K562 (cell line): Measurements from ENCODE around the gene MFN1. TPM values are rescaled to one million over a fixed set of nuclear protein-coding genes. Genes with fewer than 3 reads are reported as not detected.
A peak's percentile ranks its signal among the peaks of the same experiment; 100 is the strongest.

Experiments
- ATF7 ChIP-seq: fragments of 450-650 bp; IDR thresholded peaks from 2 replicates; pipeline ENCODE4 v1.7.1; 2014; ENCODE audit warnings: mild to moderate bottlenecking, moderate library complexity
- CXXC5 ChIP-seq: fragments of 250-450 bp; sonication (Bioruptor Pico); IDR thresholded peaks from 2 replicates; pipeline ENCODE4 v1.8.0; 2022; ENCODE audit warnings: inconsistent platforms, mild to moderate bottlenecking, moderate library complexity
- EGR1 ChIP-seq: fragments of 450-650 bp; conservative IDR thresholded peaks from 2 replicates; pipeline ENCODE4 v1.6.1; 2017; ENCODE audit warnings: mild to moderate bottlenecking
- HMGN3 ChIP-seq: IDR thresholded peaks from 2 replicates; pipeline ENCODE4 v1.6.1; 2011; ENCODE audit warnings: borderline replicate concordance, low read depth, mild to moderate bottlenecking, mixed read lengths, low read length; ENCODE audit not compliant: insufficient read length; ENCODE audit errors: extremely low read depth
- MYNN ChIP-seq, 2 experiments: sonication (generic); formaldehyde crosslinking in 1 of 2; IDR thresholded peaks; 2 replicates each; pipeline versions ENCODE4 v1.5.0 to v1.6.1; 2016 to 2020; ENCODE audit warnings: antibody characterized with exemption in 1 of 2, missing genetic modification reagents in 1 of 2
- RBM25 ChIP-seq: fragments of 200-400 bp; formaldehyde crosslinking; IDR thresholded peaks from 2 replicates; pipeline ENCODE4 v1.6.1; 2018; ENCODE audit warnings: low read length, low read depth, moderate library complexity; ENCODE audit not compliant: severe bottlenecking
- SIX5 ChIP-seq, 2 experiments: IDR thresholded peaks; 2 replicates each; pipeline ENCODE4 v1.6.1; 2011; ENCODE audit warnings: low read length in 2 of 2, borderline replicate concordance in 1 of 2, low read depth in 1 of 2, mild to moderate bottlenecking in 1 of 2, moderate library complexity in 1 of 2; ENCODE audit not compliant: insufficient read depth in 1 of 2
- SMC3 ChIP-seq: conservative IDR thresholded peaks from 2 replicates; pipeline ENCODE4 v1.6.1; 2011; ENCODE audit warnings: low read depth, low read length, improper control_type of control experiment; ENCODE audit not compliant: insufficient read depth
- YY1 ChIP-seq, 3 experiments: IDR thresholded peaks; 2 replicates each; pipeline ENCODE4 v1.6.1; 2011; ENCODE audit warnings: low read length in 2 of 3, mild to moderate bottlenecking in 2 of 3, moderate library complexity in 2 of 3, borderline replicate concordance in 1 of 3, control low read depth in 1 of 3, low read depth in 1 of 3; ENCODE audit not compliant: insufficient read depth in 3 of 3, insufficient replicate concordance in 2 of 3, control insufficient read depth in 1 of 3, insufficient read length in 1 of 3; ENCODE audit errors: extremely low read depth in 1 of 3
- ZBTB1 ChIP-seq: sonication (generic); formaldehyde crosslinking; IDR thresholded peaks from 2 replicates; pipeline ENCODE4 v1.8.1; 2023; ENCODE audit warnings: missing genetic modification reagents, low read depth, mild to moderate bottlenecking, borderline replicate concordance
- ZNF239 ChIP-seq: fragments of 250-450 bp; sonication (Bioruptor Pico); IDR thresholded peaks from 2 replicates; pipeline ENCODE4 v1.4.0; 2020; ENCODE audit warnings: mild to moderate bottlenecking
- ZNF263 ChIP-seq: sonication (generic); formaldehyde crosslinking; IDR thresholded peaks from 2 replicates; pipeline ENCODE4 v1.8.0; 2022; ENCODE audit warnings: mild to moderate bottlenecking, missing genetic modification reagents, borderline replicate concordance
- ZNF764 ChIP-seq: fragments of 250-450 bp; sonication (Bioruptor Pico); IDR thresholded peaks from 2 replicates; pipeline ENCODE4 v1.4.0; 2020; ENCODE audit warnings: low read depth, mild to moderate bottlenecking, moderate library complexity
- polyA plus RNA-seq, 8 experiments: library from polyadenylated mRNA; depleted of rRNA in 4 of 8; stranded (reverse) in 5 of 8; unstranded in 3 of 8; fragments of >200 nt; fragmentation: Nextera tagmentation in 2 of 8; fragmentation: Illumina TruSeq in 1 of 8; extraction: Ambion mirVana in 2 of 8; extraction: Trizol in 1 of 8; gene quantifications; 2 replicates each; pipeline versions ENCODE4 v1.2.1 to v1.2.3, GENCODE V29; 2011 to 2014; ENCODE audit warnings: inconsistent platforms in 1 of 8, missing spikeins in 1 of 8
- total RNA-seq, 7 experiments: library from RNA; depleted of rRNA in 6 of 7; stranded (reverse); fragments of >200 nt in 6 of 7; fragmentation: Illumina TruSeq in 2 of 7; extraction: Trizol in 2 of 7; gene quantifications; 2 replicates each; pipeline versions ENCODE4 v1.2.1 to v1.2.3, GENCODE V29; 2011 to 2021; ENCODE audit warnings: low replicate concordance in 1 of 7
- TF ChIP-seq, protein P1 (sequence below): fragments of 450-650 bp; IDR thresholded peaks from 2 replicates; pipeline ENCODE4 v1.6.1; 2016; ENCODE audit warnings: antibody characterized with exemption
- TF ChIP-seq, protein P2 (sequence below): sonication (generic); formaldehyde crosslinking; IDR thresholded peaks from 2 replicates; pipeline ENCODE4 v1.8.0; 2023; ENCODE audit warnings: mild to moderate bottlenecking, missing genetic modification reagents
- TF ChIP-seq, protein P3 (sequence below): fragments of 200-800 bp; sonication (Bioruptor generic); IDR thresholded peaks from 2 replicates; pipeline ENCODE4 v1.6.1; 2017; ENCODE audit warnings: missing genetic modification characterization, missing compliant biosample characterization
- TF ChIP-seq, protein P4 (sequence below): fragments of 450-650 bp; IDR thresholded peaks from 2 replicates; pipeline ENCODE4 v1.6.1; 2016; ENCODE audit warnings: borderline replicate concordance

MFN1 gene
- total and polyA plus RNA-seq, 9 of the 15 experiments (the other 6 are each of a cell fraction or from before 2014, with no cell fraction given): 10.5 to 42.7 (median 22.6) TPM

DNA sequence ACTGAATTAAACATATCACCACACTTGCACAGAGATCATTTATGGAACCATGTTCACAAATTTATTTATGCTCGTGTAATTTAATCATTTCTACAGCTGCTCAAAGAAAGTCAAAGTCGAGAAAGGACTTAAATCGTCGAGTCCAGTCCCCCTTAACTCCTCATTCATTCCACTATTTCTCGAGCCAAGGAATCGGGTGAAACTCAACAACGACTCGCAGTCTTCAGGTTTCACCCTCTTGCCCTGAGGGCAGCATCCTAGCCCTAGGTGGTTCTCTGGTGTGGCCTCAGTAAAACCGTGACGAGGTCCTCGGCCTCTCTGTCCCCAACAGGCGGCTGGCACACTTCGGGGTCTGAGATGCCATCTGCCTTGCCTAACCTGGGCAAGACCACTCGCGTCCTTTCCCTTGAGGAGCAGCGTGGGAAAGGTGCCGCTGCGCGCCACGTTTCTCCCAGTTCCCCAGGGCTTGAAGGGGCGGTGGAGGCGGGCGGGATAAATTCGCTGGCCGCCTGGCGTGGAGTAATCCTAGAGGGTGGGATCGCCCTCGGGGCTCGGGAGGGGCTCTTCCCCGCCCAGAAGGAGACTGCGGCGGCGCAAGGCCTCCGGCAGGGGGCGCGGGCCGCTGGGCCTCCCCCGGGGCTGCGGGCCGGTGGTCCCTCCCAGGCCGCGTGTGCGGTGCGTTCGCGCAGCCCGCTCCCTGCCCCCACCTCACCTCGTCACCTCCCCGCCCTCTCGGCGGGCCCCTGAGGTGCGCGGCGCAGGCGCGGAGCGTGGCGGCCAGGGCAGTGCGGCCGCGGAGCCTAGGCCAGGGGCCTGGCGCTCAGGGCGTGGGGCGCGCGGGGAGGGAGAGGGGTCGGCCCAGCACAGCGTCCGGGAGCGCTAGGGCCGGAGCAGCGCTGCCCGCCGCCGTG, 25.0 kb upstream of the MFN1 start, which contains the start of gene ZNF639 (continued):
- TF ChIP-seq SIX5 (IDR thresholded peaks at IDR 0.05; ENCODE audit: borderline replicate concordance in 1 of 2, insufficient read depth in 1 of 2, low read depth in 1 of 2, low read length in 2 of 2): 0 out of 4 replicates have a peak, but pooled peaks of 1 of the 2 experiments have one; percentile 29
- peak; percentile 48 for TF ChIP-seq ZNF263 (CRISPR knock-in tag)
- TF ChIP-seq SMC3: peak; percentile 40
- TF ChIP-seq, protein P1, sequence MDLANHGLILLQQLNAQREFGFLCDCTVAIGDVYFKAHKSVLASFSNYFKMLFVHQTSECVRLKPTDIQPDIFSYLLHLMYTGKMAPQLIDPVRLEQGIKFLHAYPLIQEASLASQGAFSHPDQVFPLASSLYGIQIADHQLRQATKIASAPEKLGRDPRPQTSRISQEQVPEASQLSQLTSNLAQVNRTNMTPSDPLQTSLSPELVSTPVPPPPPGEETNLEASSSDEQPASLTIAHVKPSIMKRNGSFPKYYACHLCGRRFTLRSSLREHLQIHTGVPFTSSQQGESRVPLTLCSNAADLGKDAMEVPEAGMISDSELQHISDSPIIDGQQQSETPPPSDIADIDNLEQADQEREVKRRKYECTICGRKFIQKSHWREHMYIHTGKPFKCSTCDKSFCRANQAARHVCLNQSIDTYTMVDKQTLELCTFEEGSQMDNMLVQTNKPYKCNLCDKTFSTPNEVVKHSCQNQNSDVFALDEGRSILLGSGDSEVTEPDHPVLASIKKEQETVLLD: peak; percentile 73
- TF ChIP-seq, protein P2, sequence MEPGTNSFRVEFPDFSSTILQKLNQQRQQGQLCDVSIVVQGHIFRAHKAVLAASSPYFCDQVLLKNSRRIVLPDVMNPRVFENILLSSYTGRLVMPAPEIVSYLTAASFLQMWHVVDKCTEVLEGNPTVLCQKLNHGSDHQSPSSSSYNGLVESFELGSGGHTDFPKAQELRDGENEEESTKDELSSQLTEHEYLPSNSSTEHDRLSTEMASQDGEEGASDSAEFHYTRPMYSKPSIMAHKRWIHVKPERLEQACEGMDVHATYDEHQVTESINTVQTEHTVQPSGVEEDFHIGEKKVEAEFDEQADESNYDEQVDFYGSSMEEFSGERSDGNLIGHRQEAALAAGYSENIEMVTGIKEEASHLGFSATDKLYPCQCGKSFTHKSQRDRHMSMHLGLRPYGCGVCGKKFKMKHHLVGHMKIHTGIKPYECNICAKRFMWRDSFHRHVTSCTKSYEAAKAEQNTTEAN (CRISPR knock-in tag): peak; percentile 90
- 0 out of 2 replicates have a peak, but pooled peaks have one; percentile 48 for TF ChIP-seq MYNN (IDR thresholded peaks at IDR 0.05)
- no peak for TF ChIP-seq MYNN (CRISPR knock-in tag; IDR thresholded peaks at IDR 0.05)
- 0 out of 2 replicates have a peak, but pooled peaks have one; percentile 31 for TF ChIP-seq EGR1
- TF ChIP-seq HMGN3: peak; percentile 32
- TF ChIP-seq ATF7: peak; percentile 97
- TF ChIP-seq, protein P3, sequence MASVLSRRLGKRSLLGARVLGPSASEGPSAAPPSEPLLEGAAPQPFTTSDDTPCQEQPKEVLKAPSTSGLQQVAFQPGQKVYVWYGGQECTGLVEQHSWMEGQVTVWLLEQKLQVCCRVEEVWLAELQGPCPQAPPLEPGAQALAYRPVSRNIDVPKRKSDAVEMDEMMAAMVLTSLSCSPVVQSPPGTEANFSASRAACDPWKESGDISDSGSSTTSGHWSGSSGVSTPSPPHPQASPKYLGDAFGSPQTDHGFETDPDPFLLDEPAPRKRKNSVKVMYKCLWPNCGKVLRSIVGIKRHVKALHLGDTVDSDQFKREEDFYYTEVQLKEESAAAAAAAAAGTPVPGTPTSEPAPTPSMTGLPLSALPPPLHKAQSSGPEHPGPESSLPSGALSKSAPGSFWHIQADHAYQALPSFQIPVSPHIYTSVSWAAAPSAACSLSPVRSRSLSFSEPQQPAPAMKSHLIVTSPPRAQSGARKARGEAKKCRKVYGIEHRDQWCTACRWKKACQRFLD: peak; percentile 32; the same call in 1 of the 2 replicates
- TF ChIP-seq, protein P4, sequence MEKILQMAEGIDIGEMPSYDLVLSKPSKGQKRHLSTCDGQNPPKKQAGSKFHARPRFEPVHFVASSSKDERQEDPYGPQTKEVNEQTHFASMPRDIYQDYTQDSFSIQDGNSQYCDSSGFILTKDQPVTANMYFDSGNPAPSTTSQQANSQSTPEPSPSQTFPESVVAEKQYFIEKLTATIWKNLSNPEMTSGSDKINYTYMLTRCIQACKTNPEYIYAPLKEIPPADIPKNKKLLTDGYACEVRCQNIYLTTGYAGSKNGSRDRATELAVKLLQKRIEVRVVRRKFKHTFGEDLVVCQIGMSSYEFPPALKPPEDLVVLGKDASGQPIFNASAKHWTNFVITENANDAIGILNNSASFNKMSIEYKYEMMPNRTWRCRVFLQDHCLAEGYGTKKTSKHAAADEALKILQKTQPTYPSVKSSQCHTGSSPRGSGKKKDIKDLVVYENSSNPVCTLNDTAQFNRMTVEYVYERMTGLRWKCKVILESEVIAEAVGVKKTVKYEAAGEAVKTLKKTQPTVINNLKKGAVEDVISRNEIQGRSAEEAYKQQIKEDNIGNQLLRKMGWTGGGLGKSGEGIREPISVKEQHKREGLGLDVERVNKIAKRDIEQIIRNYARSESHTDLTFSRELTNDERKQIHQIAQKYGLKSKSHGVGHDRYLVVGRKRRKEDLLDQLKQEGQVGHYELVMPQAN: peak; percentile 40; the same call in 1 of the 2 replicates
- TF ChIP-seq CXXC5 (CRISPR knock-in tag): peak; percentile 97
- no peak for TF ChIP-seq ZNF239
- TF ChIP-seq ZBTB1 (CRISPR knock-in tag): peak; percentile 88
- TF ChIP-seq ZNF764: 0 out of 2 replicates have a peak, but pooled peaks have one; percentile 49
- TF ChIP-seq RBM25: peak; percentile 33
- peak in 2 of 3 experiments; percentile 48 to 69 for TF ChIP-seq YY1 (IDR thresholded peaks at IDR 0.05; ENCODE audit: borderline replicate concordance in 1 of 3, control insufficient read depth in 1 of 3, extremely low read depth in 1 of 3, insufficient read depth in 3 of 3, insufficient read length in 1 of 3, insufficient replicate concordance in 2 of 3, low read depth in 1 of 3, low read length in 2 of 3)
